Activated T-helper 2 cell treated with anti-CD3 and anti-CD28 coated beads, Interferon-gamma antibody, Interleukin-2, Interleukin-4, amounts not matched to agents 10 μg/mL and 5 μg/mL and 100 μg/mL, durations not matched to agents 14 hours and 24 hours and 36 hours (primary cell): ENCODE data around the gene STING1. TPM values are rescaled to one million over a fixed set of nuclear protein-coding genes. Genes with fewer than 3 reads are reported as not detected.
"Not testable (repeated sequence)": the region's sequence is repeated elsewhere in the genome, so short reads cannot be mapped to it uniquely, and the experiment has no call there.

Source experiments
- DNase-seq: peaks from one replicate; pipeline ENCODE4 v3.0.0; 2021; ENCODE audit warnings: low spot score
- H3K27ac Mint-ChIP-seq: one replicate; pipeline ENCODE4 v1.8.0; 2021; ENCODE audit warnings: mixed read lengths
- H3K27me3 Mint-ChIP-seq: one replicate; pipeline ENCODE4 v1.8.0; 2021; ENCODE audit warnings: low read depth, mixed read lengths
- H3K36me3 Mint-ChIP-seq: one replicate; pipeline ENCODE4 v1.8.0; 2021; ENCODE audit warnings: low read depth, mixed read lengths
- H3K4me1 Mint-ChIP-seq: one replicate; pipeline ENCODE4 v1.8.0; 2021; ENCODE audit warnings: low read depth, mixed read lengths
- H3K4me3 Mint-ChIP-seq: one replicate; pipeline ENCODE4 v1.8.0; 2021; ENCODE audit warnings: low read depth, mild to moderate bottlenecking, moderate library complexity, mixed read lengths
- H3K9me3 Mint-ChIP-seq: one replicate; pipeline ENCODE4 v1.8.0; 2021; ENCODE audit warnings: mixed read lengths
- intact Hi-C: fragments of 100-400 bp; cut with micrococcal nuclease; formaldehyde crosslinking; loops from one replicate; pipeline ENCODE4 v1.15.1; 2023
- total RNA-seq: library from RNA; stranded (reverse); gene quantifications from 2 replicates; pipeline ENCODE4 v1.2.3, GENCODE V29; 2022

The STING1 gene
- total RNA-seq, 1 donor from 2014 or later, result 169 TPM

DNA sequence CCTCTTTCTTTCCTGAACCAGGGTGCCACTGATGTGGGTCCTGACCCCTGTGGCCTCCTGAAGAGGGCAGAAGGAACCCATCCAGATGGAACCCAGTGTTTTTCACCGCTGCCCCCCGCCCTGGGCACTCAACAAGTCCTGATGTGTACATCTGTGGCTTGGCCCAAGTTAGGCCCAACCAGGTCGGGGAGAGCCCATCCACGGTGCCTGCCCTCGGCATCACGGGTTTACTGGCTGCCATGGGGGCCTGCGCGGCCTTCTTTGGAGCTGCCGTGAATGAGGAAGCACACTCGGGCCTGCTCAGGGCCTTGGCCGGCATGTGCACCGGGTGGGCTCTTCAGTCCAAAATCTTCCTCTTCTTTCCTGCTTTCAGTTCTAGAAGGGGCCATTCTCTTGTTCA is 25.8 kb downstream of the STING1 start:
- Mint-ChIP-seq H3K27ac (peak overlapping the region; percentile 99), H3K9me3 (no peaks in the 10 kb centered on the region), H3K36me3 (peaks cover 5% of the 10 kb centered on the region), H3K4me1 (peaks cover 59% of the 10 kb centered on the region), H3K4me3 (no peak overlapping the region), H3K27me3 (no peaks in the 10 kb centered on the region)
- intact Hi-C loops, result no loop called here
- no peak for DNase-seq

GRCh38 chr5:139454568-139455290 is 27.8 kb downstream of the STING1 start:
- Mint-ChIP-seq H3K36me3 (peaks cover 5% of the 10 kb centered on the region), H3K9me3 (no peaks in the 10 kb centered on the region), H3K4me1 (peaks cover 44% of the 10 kb centered on the region), H3K27ac (peak overlapping the region; percentile 84), H3K27me3 (no peaks in the 10 kb centered on the region), H3K4me3 (no peak overlapping the region)
- intact Hi-C loops, result no loop called here
- DNase-seq, result no peak

DNA sequence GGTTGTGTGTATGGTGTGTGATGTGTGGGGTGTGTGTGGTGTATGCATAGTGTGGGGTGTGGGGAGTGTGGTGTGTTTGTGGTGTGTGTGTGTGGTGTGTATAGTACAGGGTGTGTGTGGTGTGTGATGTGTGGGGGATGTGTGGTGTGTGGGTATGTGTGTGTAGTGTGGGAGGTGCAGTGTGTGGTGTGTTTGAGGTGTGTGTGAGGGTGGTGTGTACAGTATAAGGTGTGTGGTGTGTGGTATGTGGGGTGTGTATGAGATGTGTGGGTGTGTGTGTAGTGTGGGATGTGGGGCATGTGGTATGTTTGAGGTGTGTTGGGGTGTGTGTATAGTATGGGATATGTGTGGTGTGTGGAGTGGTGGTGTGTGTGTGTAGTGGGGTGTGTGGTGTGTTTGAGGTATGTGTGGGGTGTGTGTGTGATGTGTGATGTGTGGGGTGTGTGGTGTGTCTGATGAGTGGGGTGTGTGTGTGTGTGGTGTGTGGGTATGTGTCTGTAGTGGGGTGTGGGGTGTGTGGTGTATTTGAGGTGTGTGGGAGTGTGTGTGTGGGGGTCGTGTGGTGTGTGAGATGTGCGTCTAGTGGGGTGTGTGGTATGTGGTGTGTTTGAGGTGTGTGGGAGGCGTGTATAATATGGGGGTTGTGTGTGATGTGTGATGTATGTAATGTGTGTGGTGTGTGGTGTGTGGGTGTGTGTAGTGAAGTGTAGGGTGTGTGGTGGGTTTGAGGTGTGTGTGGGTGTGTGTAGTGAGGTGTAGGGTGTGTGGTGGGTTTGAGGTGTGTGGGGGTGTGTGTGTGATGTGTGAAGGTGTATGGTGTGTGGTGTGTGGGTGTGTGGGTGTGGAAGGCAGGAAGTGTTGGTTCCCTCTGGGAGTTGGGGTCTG is 28.6 kb downstream of the STING1 start:
- H3K36me3 Mint-ChIP-seq, result peaks cover 7% of the 10 kb centered on the region
- H3K4me3 Mint-ChIP-seq, result no peak overlapping the region
- DNase-seq, result no peak
- no peaks in the 10 kb centered on the region for H3K27me3 Mint-ChIP-seq
- H3K9me3 Mint-ChIP-seq, result no peaks in the 10 kb centered on the region
- intact Hi-C loops, result no loop called here
- peak overlapping the region; percentile 84 for H3K27ac Mint-ChIP-seq
- peaks cover 38% of the 10 kb centered on the region for H3K4me1 Mint-ChIP-seq

- H3K27ac Mint-ChIP-seq, result no peak overlapping the region
- intact Hi-C loops, result no loop called here
- H3K4me3 Mint-ChIP-seq, result no peak overlapping the region
- peaks cover 19% of the 10 kb centered on the region for H3K36me3 Mint-ChIP-seq
- H3K4me1 Mint-ChIP-seq, result peaks cover 44% of the 10 kb centered on the region
- DNase-seq, result no peak
- peaks cover 1% of the 10 kb centered on the region for H3K9me3 Mint-ChIP-seq
- H3K27me3 Mint-ChIP-seq, result no peaks in the 10 kb centered on the region
Measured at GRCh38 chr5:139451878-139452660, 30.5 kb downstream of the STING1 start.

DNA sequence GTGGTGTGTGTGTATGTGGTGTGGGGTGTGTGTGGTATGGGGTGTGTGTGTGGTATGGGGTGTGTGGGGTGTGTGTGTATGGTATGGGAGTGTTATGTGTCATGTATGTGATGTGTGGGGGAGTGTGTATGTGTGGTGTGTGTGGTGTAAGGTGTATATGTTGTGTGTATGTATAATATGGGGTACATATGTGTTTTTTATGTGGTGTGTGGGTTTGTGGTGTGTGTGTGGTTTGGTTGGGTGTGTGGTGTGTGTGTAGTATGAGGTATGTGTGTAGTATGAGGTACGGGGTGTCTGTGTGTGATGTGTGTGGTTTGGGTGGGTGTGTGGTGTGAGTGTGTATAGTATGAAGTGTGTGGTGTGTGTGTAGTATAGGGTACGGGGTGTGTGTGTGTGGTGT is 31.4 kb downstream of the STING1 start:
- Mint-ChIP-seq H3K36me3 (peaks cover 22% of the 10 kb centered on the region), H3K27ac (no peak overlapping the region), H3K4me3 (no peak overlapping the region), H3K27me3 (no peaks in the 10 kb centered on the region), H3K4me1 (peaks cover 45% of the 10 kb centered on the region), H3K9me3 (peaks cover 6% of the 10 kb centered on the region)
- intact Hi-C loops, result no loop called here
- DNase-seq, result no peak

GRCh38 chr5:139446956-139447779 is 35.4 kb downstream of the STING1 start:
- no peaks in the 10 kb centered on the region for H3K27me3 Mint-ChIP-seq
- H3K9me3 Mint-ChIP-seq, result peaks cover 6% of the 10 kb centered on the region
- peak overlapping the region; percentile 96 for H3K27ac Mint-ChIP-seq
- peaks cover 55% of the 10 kb centered on the region for H3K4me1 Mint-ChIP-seq
- H3K36me3 Mint-ChIP-seq, result peaks cover 17% of the 10 kb centered on the region
- H3K4me3 Mint-ChIP-seq, result peak overlapping the region; percentile 53
- intact Hi-C loops, result loop anchor here (1.0 to 2.0 kb wide), 4 partner anchors 8 to 36 kb away; partner anchors contain the start of genes DNAJC18 and STING1
- no peak for DNase-seq

- Mint-ChIP-seq H3K27me3 (no peaks in the 10 kb centered on the region), H3K4me1 (peaks cover 65% of the 10 kb centered on the region), H3K36me3 (peaks cover 17% of the 10 kb centered on the region), H3K4me3 (no peak overlapping the region), H3K9me3 (peaks cover 6% of the 10 kb centered on the region), H3K27ac (peak overlapping the region; percentile 96)
- intact Hi-C loops, result loop anchor here (2.0 kb wide), 1 partner anchor 37 kb away; the partner anchor contains the start of gene STING1
- DNase-seq, result no peak
Measured at GRCh38 chr5:139445325-139446170, 37.0 kb downstream of the STING1 start.

DNA sequence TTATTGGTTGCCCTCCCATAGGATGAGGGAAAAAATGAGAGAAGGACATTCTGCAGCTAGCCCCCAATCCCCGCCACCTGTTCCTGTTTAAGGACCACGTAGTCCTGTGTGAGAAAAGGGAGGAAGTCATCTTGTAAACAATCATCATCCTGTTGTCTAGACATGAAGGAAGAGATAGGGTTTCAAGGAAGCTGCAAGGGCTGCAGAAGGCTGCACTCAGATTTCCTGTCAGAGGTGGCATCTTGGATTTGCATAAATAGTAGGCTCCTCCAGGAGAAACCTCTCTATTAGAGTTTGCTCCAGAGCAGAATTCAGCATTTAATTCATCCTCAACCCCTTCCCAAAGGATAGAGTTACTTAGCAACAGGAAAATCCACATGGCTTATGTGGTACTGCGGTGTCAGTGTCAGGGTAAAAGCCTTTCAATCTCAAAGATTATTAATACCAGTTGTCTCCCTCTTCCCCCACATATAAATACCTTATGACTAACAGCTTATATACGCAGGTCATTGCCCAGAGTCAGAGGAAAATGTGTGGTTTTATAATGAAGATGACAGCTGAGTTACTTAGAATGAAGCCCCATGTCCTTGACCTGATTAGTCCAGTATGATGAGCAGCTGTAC is 38.6 kb downstream of the STING1 start:
- Mint-ChIP-seq H3K9me3 (peaks cover 6% of the 10 kb centered on the region), H3K27ac (peak overlapping the region; percentile 89), H3K4me1 (peaks cover 74% of the 10 kb centered on the region), H3K27me3 (no peaks in the 10 kb centered on the region), H3K36me3 (peaks cover 15% of the 10 kb centered on the region), H3K4me3 (no peak overlapping the region)
- intact Hi-C loops, result no loop called here
- no peak for DNase-seq

DNA sequence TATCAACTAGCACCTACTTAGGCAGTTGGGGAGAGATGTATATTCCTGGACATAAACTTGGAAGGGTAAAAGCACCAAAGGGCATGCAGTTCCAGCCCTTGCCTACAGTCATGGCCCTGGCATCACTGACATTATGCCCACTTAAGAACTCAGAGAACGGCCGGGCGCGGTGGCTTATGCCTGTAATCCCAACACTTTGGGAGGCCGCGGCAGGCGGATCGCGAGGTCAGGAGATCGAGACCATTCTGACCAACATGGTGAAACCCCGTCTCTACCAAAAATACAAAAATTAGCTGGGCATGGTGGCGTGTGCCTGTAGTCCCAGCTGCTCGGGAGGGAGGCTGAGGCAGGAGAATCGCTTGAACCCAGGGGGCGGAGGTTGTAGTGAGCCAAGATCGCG is 42.1 kb downstream of the STING1 start:
- DNase-seq, H3K27me3 Mint-ChIP-seq, intact Hi-C loops, H3K9me3 Mint-ChIP-seq: not testable (repeated sequence)
- peaks cover 16% of the 10 kb centered on the region for H3K36me3 Mint-ChIP-seq
- H3K27ac Mint-ChIP-seq, result peak overlapping the region; percentile 98
- H3K4me1 Mint-ChIP-seq, result peaks cover 59% of the 10 kb centered on the region
- H3K4me3 Mint-ChIP-seq, result peak overlapping the region; percentile 93

- intact Hi-C loops, result loop anchor here (1.0 to 5.0 kb wide), 6 partner anchors 8 to 122 kb away; partner anchors contain the start of gene UBE2D2
Measured at GRCh38 chr5:139439013-139439903, 43.3 kb downstream of the STING1 start, which contains the start of gene DNAJC18. Gene DNAJC18, minus strand, starts transcription at chr5:139439525. Its CDS starts 80 bp downstream, at chr5:139439445.

More at GRCh38 chr5:139439013-139439903, 43.3 kb downstream of the STING1 start, which contains the start of gene DNAJC18:
- Mint-ChIP-seq H3K4me1 (peaks cover 58% of the 10 kb centered on the region), H3K27ac (peak within 1 kb of the TSS; percentile 98), H3K27me3 (no peaks in the 10 kb centered on the region), H3K4me3 (peak within 1 kb of the TSS; percentile 93), H3K36me3 (peaks cover 24% of the 10 kb centered on the region), H3K9me3 (no peaks in the 10 kb centered on the region)
- peak; percentile 84 for DNase-seq
